Tibial nerve (tissue), 3 donors: Measurements from ENCODE around the gene GPR183.

Experiments
- POLR2A ChIP-seq, 2 donors: fragments of 450-650 bp; IDR thresholded peaks; one replicate each; pipeline ENCODE4 v1.6.1; 2017; ENCODE audit warnings: antibody characterized with exemption in 2 of 2, mild to moderate bottlenecking in 2 of 2, moderate library complexity in 2 of 2
- TF ChIP-seq, protein P1 (sequence below), 5 experiments: fragments of 200-600 bp in 3 of 5; fragments of 450-650 bp in 2 of 5; sonication (generic) in 3 of 5; IDR thresholded peaks; one replicate each; pipeline ENCODE4 v1.5.1; 2016 to 2019; ENCODE audit warnings: antibody characterized with exemption in 5 of 5, mild to moderate bottlenecking in 3 of 5, moderate library complexity in 2 of 5

DNA sequence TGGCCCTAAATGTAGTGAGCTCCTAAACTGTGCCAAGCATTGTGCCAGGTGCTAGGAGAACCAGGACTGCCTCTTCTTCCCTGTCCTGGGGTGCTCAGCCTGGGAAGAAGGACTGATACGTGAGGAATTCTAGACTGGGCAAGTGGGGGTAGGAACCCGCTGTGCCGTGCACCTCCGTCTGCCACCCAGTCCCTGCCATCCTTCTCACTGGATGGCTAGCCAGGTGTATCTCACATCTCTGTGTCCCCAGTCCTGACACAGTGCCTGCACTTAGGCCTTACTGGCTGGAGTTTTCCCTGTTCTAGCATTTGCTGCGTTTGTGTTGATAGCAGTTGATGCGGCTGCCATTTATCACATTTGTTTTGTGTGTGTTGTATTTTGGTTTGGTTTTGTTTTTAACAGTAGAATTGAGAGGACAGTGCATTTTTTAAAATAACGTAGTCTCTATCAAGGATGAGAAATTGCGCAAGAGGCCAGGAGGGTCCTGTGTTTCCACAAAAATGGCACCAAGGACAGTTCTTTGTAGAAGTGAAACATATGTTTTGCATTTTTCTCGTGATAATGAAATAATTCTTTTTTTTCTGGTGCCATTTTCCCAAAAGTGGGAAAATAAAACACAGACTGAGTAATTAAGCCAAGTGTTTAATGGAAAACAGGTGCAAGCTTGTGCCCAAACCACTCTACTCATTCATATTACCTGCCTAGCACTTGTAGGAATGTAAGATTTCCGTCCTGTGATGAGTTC, 4.7 kb upstream of the GPR183 start:
- TF ChIP-seq POLR2A (IDR thresholded peaks at IDR 0.05) = no peak
- TF ChIP-seq, protein P1, sequence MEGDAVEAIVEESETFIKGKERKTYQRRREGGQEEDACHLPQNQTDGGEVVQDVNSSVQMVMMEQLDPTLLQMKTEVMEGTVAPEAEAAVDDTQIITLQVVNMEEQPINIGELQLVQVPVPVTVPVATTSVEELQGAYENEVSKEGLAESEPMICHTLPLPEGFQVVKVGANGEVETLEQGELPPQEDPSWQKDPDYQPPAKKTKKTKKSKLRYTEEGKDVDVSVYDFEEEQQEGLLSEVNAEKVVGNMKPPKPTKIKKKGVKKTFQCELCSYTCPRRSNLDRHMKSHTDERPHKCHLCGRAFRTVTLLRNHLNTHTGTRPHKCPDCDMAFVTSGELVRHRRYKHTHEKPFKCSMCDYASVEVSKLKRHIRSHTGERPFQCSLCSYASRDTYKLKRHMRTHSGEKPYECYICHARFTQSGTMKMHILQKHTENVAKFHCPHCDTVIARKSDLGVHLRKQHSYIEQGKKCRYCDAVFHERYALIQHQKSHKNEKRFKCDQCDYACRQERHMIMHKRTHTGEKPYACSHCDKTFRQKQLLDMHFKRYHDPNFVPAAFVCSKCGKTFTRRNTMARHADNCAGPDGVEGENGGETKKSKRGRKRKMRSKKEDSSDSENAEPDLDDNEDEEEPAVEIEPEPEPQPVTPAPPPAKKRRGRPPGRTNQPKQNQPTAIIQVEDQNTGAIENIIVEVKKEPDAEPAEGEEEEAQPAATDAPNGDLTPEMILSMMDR (IDR thresholded peaks at IDR 0.05) = no peak
